CD4-positive, alpha-beta T cell (primary cell): ENCODE data around the gene IGFLR1. TPM values are rescaled to one million over a fixed set of nuclear protein-coding genes. Genes with fewer than 3 reads are reported as not detected.

Source experiments
- ATAC-seq: fragments of 200-7000 bp; cut with Tn5 transposase; one replicate; pipeline ENCODE4 v1.10.0; 2022; ENCODE audit warnings: mild to moderate bottlenecking; ENCODE audit not compliant: poor library complexity
- CTCF ChIA-PET: fragments of 350-600 bp; sonication (Branson Sonifier 250); formaldehyde crosslinking; loops from one replicate; lab custom pipeline; 2021; ENCODE audit warnings: antibody characterized with exemption, inconsistent platforms; lab: Charles Lee
- POLR2A ChIA-PET: fragments of 350-600 bp; sonication (Branson Sonifier 250); formaldehyde crosslinking; loops from one replicate; lab custom pipeline; 2021; ENCODE audit warnings: antibody characterized with exemption, inconsistent platforms; lab: Charles Lee
- DNase-seq, 14 experiments: peaks; one replicate each; pipeline ENCODE4 v3.0.0-alpha.2; 2013 to 2020; ENCODE audit warnings: mixed read lengths in 2 of 14
- H3K27ac ChIP-seq, 2 donors: one replicate each; pipeline versions ENCODE4 v1.5.1 to v1.7.0; 2013; ENCODE audit warnings: low read length in 2 of 2, low read depth in 1 of 2, mild to moderate bottlenecking in 1 of 2
- H3K27me3 ChIP-seq, 2 experiments: 1 replicate in 1 of 2; 2 replicates in 1 of 2; pipeline versions ENCODE4 v1.6.1 to v1.7.0; 2013; ENCODE audit warnings: low read length in 2 of 2, control low read depth in 1 of 2, mild to moderate bottlenecking in 1 of 2, moderate library complexity in 1 of 2; ENCODE audit not compliant: insufficient read depth in 2 of 2, control insufficient read depth in 1 of 2
- H3K36me3 ChIP-seq: one replicate; pipeline ENCODE4 v1.6.1; 2013; ENCODE audit warnings: low read length, control low read depth; ENCODE audit not compliant: insufficient read depth
- H3K4me1 ChIP-seq: one replicate; pipeline ENCODE4 v1.6.1; 2013; ENCODE audit warnings: low read length, control low read depth; ENCODE audit not compliant: insufficient read depth
- H3K4me3 ChIP-seq: one replicate; pipeline ENCODE4 v1.5.1; 2013; ENCODE audit warnings: mild to moderate bottlenecking, low read length, moderate library complexity
- H3K9me3 ChIP-seq, 2 experiments: 1 replicate in 1 of 2; 2 replicates in 1 of 2; pipeline versions ENCODE4 v1.6.1 to v1.7.0; 2013; ENCODE audit warnings: low read length in 2 of 2, mild to moderate bottlenecking in 2 of 2, control low read depth in 1 of 2, moderate library complexity in 1 of 2; ENCODE audit not compliant: control insufficient read depth in 1 of 2, insufficient read depth in 1 of 2
- H3K27ac Mint-ChIP-seq: one replicate; pipeline ENCODE4 v1.8.0; 2020; ENCODE audit warnings: mixed read lengths
- H3K27me3 Mint-ChIP-seq: one replicate; pipeline ENCODE4 v1.8.0; 2021; ENCODE audit warnings: mixed read lengths
- H3K36me3 Mint-ChIP-seq: one replicate; pipeline ENCODE4 v1.8.0; 2021; ENCODE audit warnings: low read depth, mixed read lengths
- H3K4me1 Mint-ChIP-seq: one replicate; pipeline ENCODE4 v1.8.0; 2021; ENCODE audit warnings: low read depth, mixed read lengths
- H3K4me3 Mint-ChIP-seq: one replicate; pipeline ENCODE4 v1.8.0; 2020; ENCODE audit warnings: mild to moderate bottlenecking, mixed read lengths
- H3K9me3 Mint-ChIP-seq: one replicate; pipeline ENCODE4 v1.8.0; 2020; ENCODE audit warnings: mixed read lengths
- CTCF ChIP-seq: fragments of 200-600 bp; IDR thresholded peaks from one replicate; pipeline ENCODE4 v1.8.0; 2022; ENCODE audit warnings: antibody characterized with exemption, mild to moderate bottlenecking
- intact Hi-C, 2 experiments: fragments of 100-400 bp; cut with DNase I in 1 of 2; cut with micrococcal nuclease in 1 of 2; formaldehyde crosslinking; loops; one replicate each; pipeline versions ENCODE4 v1.15.1 to v1.9.0; 2023 to 2025; cut with DNase I, micrococcal nuclease
- total RNA-seq, 174 experiments: library from RNA in 2 of 174; stranded (reverse) in 2 of 174; gene quantifications; one replicate each; pipeline ENCODE4 v1.2.3 and lab custom pipeline; 2021 to 2026

IGFLR1 gene
- total RNA-seq, 2 experiments from 2014 or later: 40.3 to 43.1 TPM

- Mint-ChIP-seq H3K27me3 (no peaks in the 10 kb centered on the region), H3K4me3 (peak overlapping the region; percentile 94), H3K9me3 (no peaks in the 10 kb centered on the region), H3K4me1 (peaks cover 55% of the 10 kb centered on the region), H3K36me3 (peaks cover 37% of the 10 kb centered on the region), H3K27ac (peak overlapping the region; percentile 98)
- Histone ChIP-seq H3K27me3 (no peaks in the 10 kb centered on the region), H3K4me1 (peaks cover 76% of the 10 kb centered on the region), H3K27ac (peak overlapping the region; percentile 98 to 99), H3K4me3 (peak overlapping the region; percentile 80), H3K9me3 (no peaks in the 10 kb centered on the region), H3K36me3 (no peaks in the 10 kb centered on the region)
- POLR2A ChIA-PET: interaction anchor here (0.6 to 2.2 kb wide), 18 partner anchors 9 to 310 kb away, joined by 3 to 23 read pairs (median 6); partner anchors contain the start of genes ALKBH6, COX6B1, HSPB6 and KMT2B
- TF ChIP-seq CTCF: no peak
- CTCF ChIA-PET: interaction anchor here (0.6 to 0.9 kb wide), 3 partner anchors 21 to 187 kb away, joined by 3 to 4 read pairs (median 3); no protein-coding TSS in a partner anchor
- DNase-seq (peak; percentile 87 to 98 (median 90)), ATAC-seq (peak; percentile 59)
- intact Hi-C loops: loop anchor here (1.0 to 10.0 kb wide), 7 partner anchors 27 to 370 kb away; partner anchors contain the start of genes COX6B1 (in 1 of the 2), OVOL3 (in 1 of the 2), POLR2I (in 1 of the 2) and TBCB (in 1 of the 2)
Observed at GRCh38 chr19:35744430-35745327, 2.4 kb upstream of the IGFLR1 start.

- POLR2A ChIA-PET: interaction anchor here (1.0 to 2.2 kb wide), 12 partner anchors 9 to 311 kb away, joined by 3 to 23 read pairs (median 8); partner anchors contain the start of genes ALKBH6, COX6B1, HSPB6 and KMT2B
- Mint-ChIP-seq H3K36me3 (peaks cover 38% of the 10 kb centered on the region), H3K4me1 (peaks cover 56% of the 10 kb centered on the region), H3K27ac (peak overlapping the region; percentile 98), H3K27me3 (no peaks in the 10 kb centered on the region), H3K9me3 (no peaks in the 10 kb centered on the region), H3K4me3 (peak overlapping the region; percentile 94)
- Histone ChIP-seq H3K4me3 (peak overlapping the region; percentile 80), H3K9me3 (no peaks in the 10 kb centered on the region), H3K27me3 (no peaks in the 10 kb centered on the region), H3K36me3 (peaks cover 5% of the 10 kb centered on the region), H3K27ac (peak overlapping the region; percentile 29 to 98), H3K4me1 (peaks cover 73% of the 10 kb centered on the region)
- CTCF ChIA-PET: interaction anchor here (0.6 to 0.9 kb wide), 2 partner anchors 21 to 187 kb away, joined by 3 read pairs; no protein-coding TSS in a partner anchor
- intact Hi-C loops: loop anchor here (2.0 to 10.0 kb wide), 4 partner anchors 27 to 371 kb away; partner anchors contain the start of genes COX6B1 (in 1 of the 2), OVOL3 (in 1 of the 2), POLR2I (in 1 of the 2) and TBCB (in 1 of the 2)
- ATAC-seq: no peak
- TF ChIP-seq CTCF: no peak
- no peak for DNase-seq
Observed at GRCh38 chr19:35743640-35744429, 1.6 kb upstream of the IGFLR1 start.

GRCh38 chr19:35741203-35741515 lies 1.1 kb downstream of the IGFLR1 start:
- peaks cover 57% of the 10 kb centered on the region for H3K4me1 Mint-ChIP-seq
- H3K27me3 Mint-ChIP-seq: no peaks in the 10 kb centered on the region
- DNase-seq (no peak), ATAC-seq (no peak)
- H3K4me3 Mint-ChIP-seq: peak overlapping the region; percentile 99
- ChIA-PET POLR2A (interaction anchor here (0.6 to 2.4 kb wide), 12 partner anchors 7 to 190 kb away, joined by 3 to 20 read pairs (median 5); partner anchors contain the start of genes COX6B1, HSPB6, KMT2B and LIN37), CTCF (no interaction called here)
- no peak for TF ChIP-seq CTCF
- H3K36me3 ChIP-seq: peaks cover 31% of the 10 kb centered on the region
- H3K4me3 ChIP-seq: peak overlapping the region; percentile 91
- H3K27me3 ChIP-seq: no peaks in the 10 kb centered on the region
- peak overlapping the region; percentile 98 for H3K27ac Mint-ChIP-seq
- peaks cover 53% of the 10 kb centered on the region for H3K36me3 Mint-ChIP-seq
- peaks cover 74% of the 10 kb centered on the region for H3K4me1 ChIP-seq
- no peaks in the 10 kb centered on the region for H3K9me3 ChIP-seq
- H3K27ac ChIP-seq: peak overlapping the region; percentile 62 to 92
- H3K9me3 Mint-ChIP-seq: no peaks in the 10 kb centered on the region
- intact Hi-C loops: loop anchor here (5.0 to 10.0 kb wide), 2 partner anchors 94 to 374 kb away; partner anchors contain the start of genes COX6B1 (in 1 of the 2), OVOL3 (in 1 of the 2), POLR2I (in 1 of the 2) and TBCB (in 1 of the 2)
